GM23338 (cell line): Measurements from ENCODE around the gene C19orf18. TPM values are rescaled to one million over a fixed set of nuclear protein-coding genes. Genes with fewer than 3 reads are reported as not detected.

Experiments used
- ATAC-seq: fragments of 200-7000 bp; cut with Tn5 transposase; 3 replicates; pipeline ENCODE4 v1.9.1; 2020
- DNase-seq: peaks from one replicate; pipeline ENCODE4 v3.0.0-alpha.2; 2015; ENCODE audit warnings: low spot score
- H2AFZ ChIP-seq: fragments of 200-600 bp; sonication (generic); 2 replicates; pipeline ENCODE4 v1.8.0; 2016; ENCODE audit warnings: antibody characterized with exemption, mild to moderate bottlenecking, moderate library complexity
- H3F3A ChIP-seq: fragments of 200-600 bp; sonication (generic); replicated peaks from 2 replicates; pipeline ENCODE4 v1.8.0; 2017; ENCODE audit warnings: antibody characterized with exemption, mixed run types, low read depth
- H3K27ac ChIP-seq: fragments of 200-600 bp; sonication (generic); 2 replicates; pipeline ENCODE4 v1.6.1; 2016; ENCODE audit warnings: low read depth
- H3K27me3 ChIP-seq: fragments of 200-600 bp; sonication (generic); 2 replicates; pipeline ENCODE4 v1.8.0; 2016; ENCODE audit warnings: mild to moderate bottlenecking, mixed run types, moderate library complexity; ENCODE audit not compliant: insufficient read depth
- H3K36me3 ChIP-seq: fragments of 200-600 bp; sonication (generic); 2 replicates; pipeline ENCODE4 v1.8.0; 2016; ENCODE audit warnings: mild to moderate bottlenecking; ENCODE audit not compliant: insufficient read depth
- H3K4me1 ChIP-seq: fragments of 200-600 bp; sonication (generic); 2 replicates; pipeline ENCODE4 v1.8.0; 2016; ENCODE audit warnings: mild to moderate bottlenecking, moderate library complexity; ENCODE audit not compliant: insufficient read depth
- H3K4me2 ChIP-seq: fragments of 200-600 bp; sonication (generic); 2 replicates; pipeline ENCODE4 v1.7.1; 2017; ENCODE audit warnings: mixed run types
- H3K4me3 ChIP-seq: fragments of 200-600 bp; sonication (generic); 2 replicates; pipeline ENCODE4 v1.6.1; 2016; ENCODE audit warnings: mixed run types
- H3K79me2 ChIP-seq: fragments of 200-600 bp; sonication (generic); replicated peaks from 2 replicates; pipeline ENCODE4 v1.8.0; 2017; ENCODE audit warnings: mild to moderate bottlenecking; ENCODE audit not compliant: insufficient read depth
- H3K9me2 ChIP-seq: fragments of 200-600 bp; sonication (generic); 2 replicates; pipeline ENCODE4 v1.8.0; 2017; ENCODE audit not compliant: insufficient read depth
- H4K20me1 ChIP-seq: fragments of 200-600 bp; sonication (generic); replicated peaks from 2 replicates; pipeline ENCODE4 v1.8.0; 2017; ENCODE audit warnings: mild to moderate bottlenecking; ENCODE audit not compliant: insufficient read depth
- H3K27ac Mint-ChIP-seq: 2 replicates; pipeline ENCODE4 v1.8.0; 2020; ENCODE audit warnings: inconsistent platforms, mild to moderate bottlenecking, moderate library complexity, mixed read lengths
- H3K27me3 Mint-ChIP-seq: 3 replicates; pipeline ENCODE4 v1.8.0; 2022; ENCODE audit warnings: low read depth, mild to moderate bottlenecking, moderate library complexity, mixed read lengths, inconsistent platforms; ENCODE audit not compliant: insufficient read depth, poor library complexity
- H3K36me3 Mint-ChIP-seq: 3 replicates; pipeline ENCODE4 v1.8.0; 2021; ENCODE audit warnings: low read depth, mild to moderate bottlenecking, inconsistent platforms, moderate library complexity, mixed read lengths
- H3K4me1 Mint-ChIP-seq: 3 replicates; pipeline ENCODE4 v1.8.0; 2020; ENCODE audit warnings: mild to moderate bottlenecking, inconsistent platforms, mixed read lengths
- H3K4me3 Mint-ChIP-seq: 3 replicates; pipeline ENCODE4 v1.8.0; 2021; ENCODE audit warnings: moderate library complexity, mild to moderate bottlenecking, inconsistent platforms, mixed read lengths
- H3K9me3 Mint-ChIP-seq: 3 replicates; pipeline ENCODE4 v1.8.0; 2020; ENCODE audit warnings: moderate library complexity, mild to moderate bottlenecking, inconsistent platforms, mixed read lengths
- CREB1 ChIP-seq: fragments of 250-450 bp; sonication (Bioruptor Pico); IDR thresholded peaks from 2 replicates; pipeline ENCODE4 v1.5.0; 2020; ENCODE audit warnings: low read depth, mild to moderate bottlenecking, moderate library complexity
- EZH2phosphoT487 ChIP-seq: fragments of 200-600 bp; sonication (generic); IDR thresholded peaks from one replicate; pipeline ENCODE4 v1.8.1; 2018; ENCODE audit warnings: antibody characterized with exemption; ENCODE audit not compliant: unreplicated experiment
- JUNB ChIP-seq: IDR thresholded peaks from one replicate; pipeline ENCODE4 v1.6.1; 2016; ENCODE audit warnings: antibody characterized with exemption; ENCODE audit not compliant: unreplicated experiment
- NANOG ChIP-seq: IDR thresholded peaks from 2 replicates; pipeline ENCODE4 v1.6.1; 2016; ENCODE audit warnings: antibody characterized with exemption, borderline replicate concordance
- REST ChIP-seq: IDR thresholded peaks from one replicate; pipeline ENCODE4 v1.6.1; 2018; ENCODE audit warnings: antibody characterized with exemption; ENCODE audit not compliant: unreplicated experiment
- STAT1 ChIP-seq: IDR thresholded peaks from one replicate; pipeline ENCODE4 v1.6.1; 2016; ENCODE audit warnings: antibody characterized with exemption; ENCODE audit not compliant: unreplicated experiment
- ZNF114 ChIP-seq: fragments of 250-450 bp; sonication (Bioruptor Pico); IDR thresholded peaks from 2 replicates; pipeline ENCODE4 v1.5.0; 2020; ENCODE audit warnings: mild to moderate bottlenecking, moderate library complexity
- ZNF331 ChIP-seq: fragments of 250-450 bp; sonication (Bioruptor Pico); IDR thresholded peaks from 2 replicates; pipeline ENCODE4 v1.5.0; 2020; ENCODE audit warnings: low read depth, mild to moderate bottlenecking, moderate library complexity
- ZNF462 ChIP-seq: fragments of 250-450 bp; sonication (Bioruptor Pico); IDR thresholded peaks from 2 replicates; pipeline ENCODE4 v1.5.0; 2020; ENCODE audit warnings: mild to moderate bottlenecking, moderate library complexity
- polyA plus RNA-seq: library from polyadenylated mRNA; unstranded; fragments of >200 nt; fragmentation: Nextera tagmentation; extraction: Ambion mirVana; gene quantifications from 2 replicates; pipeline ENCODE4 v1.2.1, GENCODE V29; 2016
- total RNA-seq: library from RNA; depleted of rRNA; stranded (reverse); fragments of >200 nt; shearing (Covaris generic); gene quantifications from 2 replicates; pipeline ENCODE4 v1.2.3, GENCODE V29; 2014
- TF ChIP-seq, protein P1 (sequence below), 2 experiments: fragments of 200-600 bp in 1 of 2; sonication (generic) in 1 of 2; conservative IDR thresholded peaks; 2 replicates each; pipeline versions ENCODE4 v1.5.1 to v1.6.1; 2016 to 2017; ENCODE audit warnings: antibody characterized with exemption in 2 of 2, low read depth in 2 of 2, mild to moderate bottlenecking in 2 of 2, moderate library complexity in 1 of 2

The C19orf18 gene
- total and polyA plus RNA-seq, 2 experiments from 2014 or later = 1.0 TPM; not detected in 1

GRCh38 chr19:57992841-57993240 is 18.5 kb upstream of the C19orf18 start (continued):
- TF ChIP-seq, protein P1, sequence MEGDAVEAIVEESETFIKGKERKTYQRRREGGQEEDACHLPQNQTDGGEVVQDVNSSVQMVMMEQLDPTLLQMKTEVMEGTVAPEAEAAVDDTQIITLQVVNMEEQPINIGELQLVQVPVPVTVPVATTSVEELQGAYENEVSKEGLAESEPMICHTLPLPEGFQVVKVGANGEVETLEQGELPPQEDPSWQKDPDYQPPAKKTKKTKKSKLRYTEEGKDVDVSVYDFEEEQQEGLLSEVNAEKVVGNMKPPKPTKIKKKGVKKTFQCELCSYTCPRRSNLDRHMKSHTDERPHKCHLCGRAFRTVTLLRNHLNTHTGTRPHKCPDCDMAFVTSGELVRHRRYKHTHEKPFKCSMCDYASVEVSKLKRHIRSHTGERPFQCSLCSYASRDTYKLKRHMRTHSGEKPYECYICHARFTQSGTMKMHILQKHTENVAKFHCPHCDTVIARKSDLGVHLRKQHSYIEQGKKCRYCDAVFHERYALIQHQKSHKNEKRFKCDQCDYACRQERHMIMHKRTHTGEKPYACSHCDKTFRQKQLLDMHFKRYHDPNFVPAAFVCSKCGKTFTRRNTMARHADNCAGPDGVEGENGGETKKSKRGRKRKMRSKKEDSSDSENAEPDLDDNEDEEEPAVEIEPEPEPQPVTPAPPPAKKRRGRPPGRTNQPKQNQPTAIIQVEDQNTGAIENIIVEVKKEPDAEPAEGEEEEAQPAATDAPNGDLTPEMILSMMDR (conservative IDR thresholded peaks at IDR 0.05; ENCODE audit: low read depth in 2 of 2) = no peak
- TF ChIP-seq EZH2phosphoT487 (no peak), ZNF114 (CRISPR knock-in tag) (no peak), ZNF462 (no peak), ZNF331 (CRISPR knock-in tag) (no peak)

GRCh38 chr19:57978586-57979289 is 4.4 kb upstream of the C19orf18 start:
- no peak overlapping the region for H3K27ac Mint-ChIP-seq
- no peaks in the 10 kb centered on the region for H3K4me1 Mint-ChIP-seq
- H3K4me3 ChIP-seq = peak overlapping the region; percentile 3; the same call in 1 of the 2 replicates
- H3K27ac ChIP-seq = no peak overlapping the region
- no peak overlapping the region for H3K4me2 ChIP-seq
- peaks cover 75% of the 10 kb centered on the region for H3K36me3 ChIP-seq
- no peaks in the 10 kb centered on the region for H3K27me3 ChIP-seq
- 0 out of 2 replicates have a peak, but pooled peaks cover 6% of the 10 kb centered on the region for H3K9me2 ChIP-seq
- DNase-seq (peak; percentile 16), ATAC-seq (no peak)
- H4K20me1 ChIP-seq = no peaks in the 10 kb centered on the region
- no peaks in the 10 kb centered on the region for H3K27me3 Mint-ChIP-seq
- peaks cover 99% of the 10 kb centered on the region for H3K36me3 Mint-ChIP-seq
- H3F3A ChIP-seq = no peaks in the 10 kb centered on the region; the same call in 1 of the 2 replicates
- no peaks in the 10 kb centered on the region for H3K4me1 ChIP-seq
- no peak overlapping the region for H3K4me3 Mint-ChIP-seq
- no peak overlapping the region for H2AFZ ChIP-seq
- no peaks in the 10 kb centered on the region for H3K79me2 ChIP-seq
- H3K9me3 Mint-ChIP-seq = peaks cover 100% of the 10 kb centered on the region
- TF ChIP-seq STAT1 = no peak
- TF ChIP-seq, protein P1 (conservative IDR thresholded peaks at IDR 0.05; ENCODE audit: low read depth in 2 of 2) = no peak
- TF ChIP-seq REST = no peak
- TF ChIP-seq ZNF114 (CRISPR knock-in tag) = no peak
- TF ChIP-seq CREB1 = no peak
- no peak for TF ChIP-seq JUNB
- no peak for TF ChIP-seq ZNF331 (CRISPR knock-in tag)
- no peak for TF ChIP-seq NANOG
